Measurements from ENCODE around the gene RGSL1.
A peak's percentile ranks its signal among the peaks of the same experiment; 100 is the strongest.

The RGSL1 gene

DNA sequence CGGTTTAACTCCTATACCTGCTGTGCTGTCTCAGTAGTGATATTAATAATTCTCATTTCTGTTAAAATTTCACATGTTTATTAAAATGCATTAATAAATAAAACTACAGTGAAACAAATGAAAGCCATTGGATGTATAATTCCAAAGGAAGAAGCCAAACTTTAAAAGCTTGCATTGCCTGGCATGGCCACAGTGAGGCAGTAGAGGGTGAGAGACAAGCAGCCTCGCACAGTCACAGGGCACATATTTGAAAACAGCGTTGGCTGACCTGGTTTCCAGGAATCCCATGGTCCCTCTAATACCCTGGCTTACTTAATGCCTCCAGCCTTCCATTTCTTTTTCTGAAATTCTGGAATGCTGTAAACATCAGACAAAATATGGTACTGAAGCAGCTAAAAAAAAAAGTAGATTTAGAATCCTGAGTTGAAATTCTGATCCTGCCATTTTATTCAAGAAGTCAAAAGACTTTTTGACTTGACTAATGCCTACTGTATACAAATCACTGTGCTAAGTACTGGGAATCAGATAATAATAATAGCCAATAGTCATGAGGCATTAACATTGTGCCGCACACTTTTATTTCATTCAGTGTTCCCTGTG lies 145.8 kb downstream of the RGSL1 start:
- no peak for DNase-seq

DNA sequence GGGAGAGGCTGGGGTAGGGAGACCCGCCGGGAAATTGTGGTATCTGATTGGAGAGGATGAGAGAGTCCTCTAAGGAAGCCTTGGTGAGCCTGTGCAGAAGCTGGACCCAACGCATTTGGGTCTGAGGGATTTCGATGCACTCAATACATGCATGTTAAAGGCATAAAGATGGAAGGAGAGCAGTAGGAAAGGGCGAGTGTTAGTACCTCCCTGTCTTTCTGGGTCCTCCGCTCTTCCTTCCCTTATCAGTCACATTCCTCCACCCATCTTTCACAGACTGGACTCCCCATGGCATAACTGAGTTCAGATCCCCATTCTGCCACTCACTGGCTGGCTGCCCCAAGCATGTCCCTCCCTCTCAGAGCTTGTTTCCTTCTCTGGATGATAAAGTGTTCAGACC lies 147.0 kb downstream of the RGSL1 start:
- no peak for DNase-seq

DNA sequence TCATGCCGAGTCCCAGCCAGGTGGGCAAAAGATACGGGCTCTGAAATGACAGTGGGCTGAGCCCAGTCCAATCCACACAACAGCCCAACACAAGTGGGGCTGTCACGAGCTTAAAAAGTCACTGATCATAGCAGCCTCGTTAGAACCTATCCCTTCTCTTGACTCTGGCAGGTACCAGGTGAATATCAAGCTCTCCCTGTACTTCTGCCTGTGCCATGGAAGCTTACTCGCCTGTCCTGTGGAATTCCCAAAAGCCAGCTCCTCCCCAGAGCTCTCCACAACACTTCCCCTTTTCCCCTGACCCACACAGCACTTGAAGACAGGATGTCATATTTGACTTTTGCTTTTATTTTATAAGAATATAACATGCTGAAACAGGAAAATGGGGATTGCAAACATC lies 148.3 kb downstream of the RGSL1 start:
- DNase-seq = no peak

DNA sequence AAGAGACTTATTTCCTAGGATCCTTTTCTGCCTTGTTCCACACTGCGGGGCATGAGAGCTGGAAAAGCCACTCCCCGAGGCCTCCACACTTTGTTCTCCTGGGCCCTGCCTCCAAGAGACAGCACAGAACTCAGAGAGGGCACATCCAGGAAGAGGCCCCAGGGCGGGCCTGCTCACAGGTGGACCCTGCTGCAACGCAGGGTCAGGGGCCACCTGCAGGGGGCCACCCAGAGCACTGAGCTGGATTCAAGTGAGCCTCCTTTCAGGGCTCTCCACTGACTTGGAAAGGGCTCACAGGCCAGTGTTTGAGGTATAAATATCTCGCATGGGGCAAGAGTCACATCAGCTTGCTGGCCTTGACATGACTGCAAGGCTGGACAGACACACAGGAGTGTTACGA lies 149.4 kb downstream of the RGSL1 start:
- DNase-seq = no peak

DNA sequence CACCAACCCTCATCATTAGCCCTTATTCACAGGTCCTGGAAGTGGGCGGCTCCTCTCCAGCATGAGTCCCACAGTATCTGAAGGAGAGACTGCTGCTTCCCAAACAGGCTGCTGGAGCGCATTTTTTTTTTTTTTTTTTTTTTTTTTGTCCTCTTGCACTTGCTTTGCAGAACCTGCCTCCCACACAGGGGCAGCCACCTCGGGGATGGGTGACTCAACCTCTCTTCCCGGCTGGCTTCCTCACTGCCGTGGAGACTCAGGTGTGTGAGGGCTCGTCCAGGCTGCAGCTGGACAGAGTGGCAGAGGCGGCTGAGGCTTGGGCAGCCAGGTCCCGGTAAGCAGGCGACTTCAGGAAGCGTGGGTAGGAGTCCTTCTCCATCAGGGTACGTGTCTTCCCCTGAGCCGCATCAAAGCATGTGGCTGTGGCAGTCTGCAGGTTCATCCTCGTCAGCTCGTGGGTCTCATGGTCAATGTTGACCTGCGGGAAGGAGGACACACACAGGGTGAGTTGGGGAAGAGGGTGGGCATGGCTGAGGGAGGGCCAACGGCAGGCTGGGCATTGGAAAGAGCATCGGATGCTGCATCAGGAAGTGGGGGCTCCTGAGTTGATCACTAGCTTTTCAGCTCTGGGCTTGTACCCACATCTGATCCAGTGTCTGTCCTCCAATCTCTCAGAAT lies 150.2 kb downstream of the RGSL1 start:
- DNase-seq = no peak

DNA sequence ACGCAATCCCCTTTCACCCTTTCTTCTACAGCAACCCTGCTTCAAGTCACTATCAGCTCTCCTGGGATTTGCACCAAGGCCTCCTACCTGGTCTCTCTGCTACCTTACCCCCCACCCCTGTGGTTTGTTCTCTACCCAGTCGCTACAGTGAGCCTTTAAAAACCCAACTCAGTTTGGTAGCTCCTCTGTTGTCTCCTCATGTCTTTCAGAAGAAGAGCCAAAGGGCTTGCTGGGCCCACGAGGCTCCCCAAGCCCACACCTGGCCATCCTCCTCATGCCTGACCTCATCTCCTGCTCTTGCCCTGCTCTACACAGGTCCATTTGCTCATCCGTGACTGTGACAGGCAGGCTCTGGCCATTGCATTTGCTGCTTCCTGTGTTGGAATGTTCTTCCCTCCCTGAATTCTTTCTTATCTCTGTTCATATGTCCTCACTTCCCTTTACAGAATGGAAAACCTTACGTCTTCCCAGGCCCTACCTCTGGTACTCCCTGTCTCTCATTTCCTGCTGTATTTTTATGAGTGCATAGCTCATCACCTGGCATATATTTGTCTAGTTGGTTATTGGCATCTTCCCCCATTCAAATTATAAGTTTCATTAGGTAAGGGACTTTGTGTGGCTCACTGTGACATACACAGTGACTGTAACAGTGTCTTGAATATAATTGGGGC lies 150.9 kb downstream of the RGSL1 start:
- DNase-seq = no peak

DNA sequence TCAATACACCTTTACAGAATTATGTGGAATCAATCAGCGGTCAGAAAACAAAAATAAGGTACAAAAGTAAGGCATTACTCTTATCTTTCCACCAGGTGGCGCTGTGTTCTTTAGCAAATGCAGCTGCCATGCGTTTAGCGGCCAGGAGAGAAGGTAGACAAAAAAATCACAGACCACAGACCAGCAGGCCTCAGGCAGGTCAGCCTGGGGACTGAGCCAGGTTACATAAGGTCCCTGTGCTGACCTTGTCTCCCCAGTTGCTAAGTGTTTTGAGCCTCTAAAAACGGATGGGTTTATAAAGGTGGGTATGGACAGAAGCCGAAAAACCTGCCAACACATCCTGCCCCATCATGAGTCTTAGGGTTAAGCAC lies 151.5 kb downstream of the RGSL1 start:
- DNase-seq = peak; percentile 66

DNA sequence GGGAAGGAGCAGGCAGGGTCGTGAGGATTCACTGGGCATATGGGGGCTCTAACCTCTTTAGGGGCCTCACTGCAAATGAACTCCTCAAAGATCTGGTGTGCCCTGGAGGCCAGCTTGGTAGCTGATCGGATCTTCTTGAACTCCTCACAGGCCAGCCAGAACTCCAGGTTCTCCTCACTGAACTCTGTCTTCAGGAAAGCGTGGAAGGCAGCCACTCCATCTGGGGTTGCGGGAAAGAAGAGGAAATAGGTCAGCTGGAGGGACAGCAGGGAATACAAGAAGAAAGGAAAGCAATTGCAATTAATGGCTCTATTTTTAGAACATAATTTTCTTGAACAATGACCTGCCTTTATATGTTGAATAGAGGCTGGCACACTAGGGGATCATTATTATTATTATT lies 152.0 kb downstream of the RGSL1 start:
- DNase-seq = no peak

DNA sequence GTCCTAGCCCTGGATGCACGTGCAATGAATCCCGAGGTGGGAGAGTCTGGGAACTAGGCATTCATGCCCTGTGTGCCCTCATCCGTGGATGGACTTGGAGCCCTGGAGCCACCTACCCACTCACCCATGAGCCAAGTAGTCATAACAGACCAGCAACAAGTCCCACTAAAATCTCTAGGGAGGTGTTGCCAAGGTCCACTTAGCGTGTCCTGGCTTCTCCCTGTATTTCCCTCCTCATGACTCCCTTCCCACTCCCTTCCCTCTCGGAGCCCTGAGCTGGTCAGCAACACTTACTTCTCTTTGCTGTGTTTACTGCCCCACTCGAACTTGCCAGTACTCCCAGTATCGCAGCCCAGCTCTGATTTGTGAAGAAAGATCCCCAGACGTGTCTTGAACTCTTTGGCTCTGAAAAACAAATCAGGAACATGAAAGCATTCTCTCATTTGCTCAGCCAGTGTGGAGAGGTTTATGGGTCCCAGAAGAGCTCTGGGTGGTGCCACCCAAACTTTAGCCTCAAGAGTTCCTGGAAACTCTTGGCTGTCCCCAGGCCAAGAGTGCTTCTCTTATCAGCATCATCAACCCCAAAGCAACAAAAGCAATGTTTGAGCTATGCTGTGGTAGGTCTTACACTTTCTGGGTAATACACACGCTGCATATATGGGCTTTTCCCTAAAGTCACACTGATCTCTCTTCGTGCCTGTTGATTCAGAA lies 153.1 kb downstream of the RGSL1 start:
- no peak for DNase-seq

DNA sequence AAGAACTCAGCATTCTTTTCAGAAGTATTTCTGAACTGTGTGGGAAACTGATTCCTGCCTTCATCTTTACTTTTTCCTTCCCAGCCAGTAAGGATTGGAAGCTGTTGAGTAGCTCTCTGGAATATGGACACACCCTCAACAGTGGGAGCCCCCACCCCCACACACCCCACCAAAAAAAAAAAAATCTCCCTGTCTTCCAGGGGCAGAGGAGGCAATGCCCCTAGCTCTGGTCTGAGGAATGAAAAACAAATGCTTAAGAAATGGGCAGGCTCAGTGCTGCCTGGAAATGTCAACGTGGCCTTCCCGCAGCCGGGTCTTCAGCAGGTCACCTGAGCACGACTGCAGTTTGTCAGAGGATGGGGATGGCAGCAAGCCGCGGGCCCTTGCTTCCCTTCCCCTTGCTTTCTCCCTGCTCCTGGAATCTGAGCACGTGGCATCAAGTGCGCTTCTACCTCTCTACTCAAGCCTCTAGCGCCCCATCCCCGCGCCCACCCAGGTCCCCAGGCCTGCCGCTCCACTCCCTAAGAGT lies 153.8 kb downstream of the RGSL1 start:
- no peak for DNase-seq

DNA sequence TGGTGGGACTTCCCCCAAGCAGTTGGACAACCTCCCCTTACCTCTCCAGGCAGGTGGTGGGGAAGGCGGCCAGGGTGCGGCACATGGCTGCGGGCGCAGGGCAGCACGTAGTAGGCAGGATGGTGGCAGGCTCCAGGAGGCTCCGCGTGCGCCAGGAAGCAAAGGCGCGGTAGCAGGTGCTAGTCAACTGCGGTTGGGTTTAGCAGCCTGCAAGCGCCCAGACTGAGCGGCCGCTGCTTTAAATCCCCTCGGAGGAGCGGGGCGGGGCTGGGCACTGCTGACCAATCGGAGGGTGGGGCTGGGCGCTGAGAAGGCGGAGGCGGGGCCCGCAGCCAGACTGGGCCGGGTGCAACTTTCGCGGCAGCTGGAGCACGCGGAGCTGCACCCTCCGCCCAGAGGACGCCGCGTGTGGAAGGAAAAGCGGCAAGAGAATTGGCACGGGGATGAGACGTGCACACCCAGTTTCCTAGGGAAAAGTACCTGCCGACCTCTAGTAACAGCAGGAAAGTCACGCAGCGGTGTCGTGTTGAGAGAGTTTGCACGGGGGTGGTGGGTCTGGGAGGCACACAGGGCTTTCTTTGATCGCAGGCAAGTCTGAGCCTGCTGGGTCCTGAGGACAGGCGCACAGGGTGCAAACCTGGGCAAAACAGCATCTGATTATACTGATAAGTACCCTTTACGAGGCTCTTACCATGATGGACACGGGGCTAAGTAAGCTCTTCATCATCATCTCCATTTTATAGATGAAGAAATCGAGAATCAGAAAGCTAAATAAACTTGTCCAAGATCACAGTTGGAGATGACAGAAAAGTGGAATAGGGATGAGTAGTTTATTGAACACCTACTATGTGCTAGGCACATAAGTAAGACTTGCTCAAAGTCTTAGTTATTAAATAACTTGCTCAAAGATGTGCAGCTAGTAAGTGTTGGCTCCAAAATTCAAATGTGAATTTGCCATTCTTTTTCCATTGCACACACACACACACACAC lies 154.5 kb downstream of the RGSL1 start, which contains the start of gene RGS16:
TSS of gene RGS16 (minus strand) at position 215 of the 990 bp plus-strand sequence. CDS start at position 85, 130 bp downstream.
- peak; percentile 50 for DNase-seq

DNA sequence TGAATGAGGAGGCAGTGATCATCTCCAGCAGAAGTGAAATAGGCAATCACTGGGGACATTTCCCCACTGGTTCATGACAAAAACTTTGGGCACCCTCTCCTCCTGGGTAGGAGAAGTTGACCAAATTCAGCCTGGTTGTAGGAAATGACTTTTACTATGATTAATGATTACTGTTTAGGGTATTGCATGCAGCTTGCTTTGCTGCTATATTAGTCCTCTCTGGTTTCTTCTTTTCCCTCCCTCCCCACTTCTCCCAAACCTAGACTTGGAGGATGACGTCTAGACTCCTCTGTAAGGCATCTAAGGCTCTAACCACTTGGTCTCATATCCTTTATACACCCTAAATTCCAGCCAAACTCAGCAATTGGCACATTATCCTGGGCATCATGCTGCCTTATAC lies 157.6 kb downstream of the RGSL1 start:
- DNase-seq = no peak

DNA sequence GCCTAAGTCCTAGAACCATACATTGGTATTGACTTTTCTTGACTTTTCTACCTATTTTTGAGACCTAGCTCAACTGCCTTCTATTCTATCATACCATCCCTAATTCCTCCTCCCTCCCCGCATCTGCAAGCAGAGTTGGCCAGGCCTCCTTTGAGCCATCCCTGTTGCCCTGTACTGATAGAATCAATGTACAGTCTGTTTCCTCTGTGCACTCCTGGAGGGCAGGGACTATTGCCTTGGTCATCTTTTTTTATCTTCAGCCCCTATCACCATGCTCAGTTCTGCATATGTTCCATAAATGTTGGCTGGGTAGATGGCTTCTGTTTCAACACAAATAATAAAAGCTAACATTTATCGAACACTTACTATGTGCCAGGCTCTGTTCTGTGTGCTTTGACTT lies 158.3 kb downstream of the RGSL1 start:
- no peak for DNase-seq

DNA sequence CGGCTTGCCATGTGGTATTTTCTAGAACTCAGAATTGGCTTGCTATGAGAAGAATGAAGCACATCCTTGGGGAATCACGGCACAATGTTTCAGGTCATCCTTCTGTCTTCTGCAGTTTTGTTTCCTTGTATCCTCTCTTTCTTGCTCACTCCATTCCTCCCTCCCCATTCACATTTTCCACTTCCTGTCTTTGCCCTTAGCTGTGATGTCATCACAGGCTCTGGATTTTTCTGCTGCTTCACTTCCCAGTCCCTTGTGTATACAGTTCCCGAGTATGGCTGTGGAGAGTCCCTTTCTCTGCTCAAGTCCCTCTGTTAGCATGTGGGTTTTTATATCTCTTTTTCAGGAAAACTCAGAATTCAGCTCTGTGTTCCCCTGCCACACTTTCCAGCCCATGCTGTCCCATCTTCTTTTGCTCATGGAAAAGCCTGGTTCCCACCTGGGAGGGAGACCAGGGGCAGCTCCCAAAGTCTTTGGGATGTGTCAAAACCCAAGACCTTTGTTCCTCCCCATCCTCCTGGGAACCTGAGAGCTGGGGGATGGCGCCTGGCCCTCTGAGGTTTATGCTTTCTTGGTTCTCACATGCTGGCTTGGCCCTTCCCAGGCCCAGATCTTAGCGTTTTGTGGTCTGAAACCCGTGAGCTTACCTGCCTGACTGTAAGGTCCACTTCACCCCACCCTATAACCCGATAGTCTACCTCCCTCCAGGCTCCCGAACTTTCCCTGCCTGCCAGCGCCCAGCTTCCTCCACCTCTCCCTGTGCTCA lies 159.1 kb downstream of the RGSL1 start:
- DNase-seq = no peak

All from SIG-M5 (cell line).